ENCODE data around the gene RCAN3. TPM values are rescaled to one million over a fixed set of nuclear protein-coding genes. Genes with fewer than 3 reads are reported as not detected.
"Not testable (repeated sequence)": the region's sequence is repeated elsewhere in the genome, so short reads cannot be mapped to it uniquely, and the experiment has no call there.

RCAN3 gene
- total RNA-seq, 1 donor from 2014 or later = 5.1 TPM

GRCh38 chr1:24481843-24482610 is 20.6 kb upstream of the RCAN3 start:
- intact Hi-C loops (cut with DNase I) = no loop called here
- DNase-seq (ENCODE audit: low spot score) = no peak

- intact Hi-C loops (cut with DNase I) = no loop called here
- DNase-seq (ENCODE audit: low spot score) = no peak
These were observed 19.2 kb upstream of the RCAN3 start for GRCh38 chr1:24483441-24483840.

DNA sequence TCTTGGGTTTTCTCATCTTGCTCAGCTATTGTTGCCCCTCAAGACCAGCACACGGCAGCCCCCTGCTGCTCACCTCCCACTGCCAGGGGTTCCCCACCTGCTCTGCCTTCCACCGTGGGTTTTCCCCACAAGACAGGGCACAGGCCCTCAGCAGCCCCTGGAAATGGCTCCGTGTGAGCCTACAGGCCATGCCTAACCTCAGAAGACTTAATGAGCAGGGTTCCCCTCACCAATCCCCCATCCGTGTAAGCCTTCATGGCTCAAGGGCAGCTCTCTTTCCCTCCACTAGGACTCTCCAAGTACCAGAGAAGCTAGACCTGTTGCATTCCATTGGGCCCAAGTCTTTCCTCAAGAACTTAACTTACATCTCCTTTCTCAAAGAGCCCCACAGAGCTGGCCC is 18.4 kb upstream of the RCAN3 start:
- intact Hi-C loops (cut with DNase I) = no loop called here
- DNase-seq (ENCODE audit: low spot score) = no peak

DNA sequence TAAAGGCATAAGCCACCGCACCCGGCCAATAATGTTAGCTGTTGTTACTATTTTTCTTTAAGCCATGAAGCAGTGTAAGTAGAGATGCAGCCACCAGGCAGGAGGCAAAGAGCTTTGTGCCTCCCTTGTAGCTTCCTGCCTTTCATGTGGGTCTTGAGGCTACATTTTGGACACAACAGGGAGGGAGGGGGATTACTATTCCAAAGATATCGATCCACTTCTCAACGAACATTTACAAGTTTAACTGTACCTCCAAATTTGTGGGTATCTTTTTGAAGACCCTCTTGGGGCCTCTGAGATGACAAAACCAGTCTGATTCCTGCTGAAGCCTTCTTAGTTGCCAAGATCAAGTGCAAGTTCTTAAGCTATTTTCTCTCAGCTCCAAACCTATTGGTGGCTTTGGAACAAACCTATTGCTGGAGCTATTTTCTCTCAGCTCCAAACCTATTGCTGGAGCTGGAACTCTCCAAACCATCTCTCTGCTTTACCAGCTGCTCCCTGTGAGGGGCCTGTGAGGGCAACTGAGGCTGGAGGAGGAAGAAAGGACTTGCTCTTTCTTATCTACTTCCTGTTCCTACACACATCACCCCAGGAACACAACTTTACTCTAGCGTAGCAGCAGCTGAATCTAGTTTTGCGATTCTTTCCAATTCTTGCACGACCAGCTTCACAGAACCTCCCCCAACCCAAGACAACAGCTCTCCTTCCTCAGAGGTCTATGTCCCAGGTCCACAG is 16.1 kb upstream of the RCAN3 start:
- intact Hi-C loops (cut with DNase I) = no loop called here
- DNase-seq (ENCODE audit: low spot score) = no peak

DNA sequence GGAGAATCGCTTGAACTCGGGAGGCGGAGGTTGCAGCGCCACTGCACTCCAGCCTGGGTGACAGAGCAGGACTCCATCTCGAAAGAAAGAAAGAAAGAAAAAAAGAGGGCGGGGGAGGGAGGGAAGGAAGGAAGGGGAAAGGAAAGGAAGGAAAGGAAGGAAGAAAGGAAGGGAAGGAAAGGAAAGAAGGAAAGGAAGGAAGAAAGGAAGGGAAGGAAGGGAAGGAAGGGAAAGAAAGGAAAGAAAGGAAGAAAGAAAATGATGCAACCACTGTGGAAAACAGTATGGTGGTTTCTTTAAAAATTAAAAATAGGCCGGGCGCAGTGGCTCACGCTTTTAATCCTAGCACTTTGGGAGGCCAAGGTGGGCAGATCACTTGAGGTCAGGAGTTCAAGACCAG is 15.2 kb upstream of the RCAN3 start:
- DNase-seq (ENCODE audit: low spot score) = no peak
- intact Hi-C loops (cut with DNase I) = no loop called here

DNA sequence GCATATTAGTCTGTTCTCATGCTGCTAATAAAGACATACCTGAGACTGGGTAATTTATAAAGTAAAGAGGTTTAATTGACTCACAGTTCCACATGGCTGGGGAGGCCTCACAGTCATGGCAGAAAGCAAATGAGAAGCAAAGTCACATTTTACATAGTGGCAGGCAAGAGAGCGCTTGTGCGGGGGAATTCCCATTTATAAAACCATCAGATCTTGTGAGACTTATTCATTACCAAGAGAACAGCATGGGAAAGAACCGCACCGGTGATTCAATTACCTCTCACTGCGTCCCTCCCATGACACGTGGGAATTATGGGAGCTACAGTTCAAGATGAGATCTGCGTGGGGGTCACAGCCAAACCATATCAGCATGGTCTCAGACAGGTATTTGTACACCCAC is 14.5 kb upstream of the RCAN3 start:
- intact Hi-C loops (cut with DNase I) = not testable (repeated sequence)

GRCh38 chr1:24489674-24490073 is 13.0 kb upstream of the RCAN3 start:
- DNase-seq (ENCODE audit: low spot score) = no peak
- intact Hi-C loops (cut with DNase I) = no loop called here

More for the DNA sequence above, 14.5 kb upstream of the RCAN3 start:
- not testable (repeated sequence) for DNase-seq (ENCODE audit: low spot score)

DNA sequence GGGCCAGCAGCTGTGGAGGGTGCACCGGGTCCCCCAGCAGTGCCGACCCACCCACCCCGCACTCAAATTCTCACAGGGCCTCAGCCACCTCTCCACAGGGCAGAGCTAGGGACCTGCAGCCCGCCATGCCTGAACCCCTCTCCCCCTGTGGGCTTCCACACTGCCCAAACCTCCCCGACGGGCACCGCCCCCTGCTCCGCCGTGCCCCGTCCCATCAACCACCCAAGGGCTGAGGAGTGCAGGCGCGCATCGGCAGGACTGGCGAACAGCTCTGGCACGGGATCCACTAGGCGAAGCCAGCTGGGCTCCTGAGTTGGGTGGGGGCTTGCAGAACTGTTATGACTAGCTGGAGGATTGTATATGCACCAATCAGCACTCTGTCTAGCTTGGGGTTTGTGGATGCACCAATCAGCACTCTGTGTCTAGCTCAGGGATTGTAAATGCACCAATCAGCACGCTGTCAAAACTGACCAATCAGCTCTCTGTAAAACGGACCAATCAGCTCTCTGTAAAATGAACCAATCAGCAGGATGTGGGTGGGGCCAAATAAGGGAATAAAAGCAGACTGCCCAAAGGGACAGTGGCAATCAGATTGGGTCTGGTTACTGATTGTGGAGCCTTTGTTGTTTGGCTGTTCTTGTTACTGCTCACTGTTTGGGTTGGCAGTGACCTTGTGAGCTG is 12.4 kb upstream of the RCAN3 start:
- intact Hi-C loops (cut with DNase I) = no loop called here
- DNase-seq (ENCODE audit: low spot score) = no peak

DNA sequence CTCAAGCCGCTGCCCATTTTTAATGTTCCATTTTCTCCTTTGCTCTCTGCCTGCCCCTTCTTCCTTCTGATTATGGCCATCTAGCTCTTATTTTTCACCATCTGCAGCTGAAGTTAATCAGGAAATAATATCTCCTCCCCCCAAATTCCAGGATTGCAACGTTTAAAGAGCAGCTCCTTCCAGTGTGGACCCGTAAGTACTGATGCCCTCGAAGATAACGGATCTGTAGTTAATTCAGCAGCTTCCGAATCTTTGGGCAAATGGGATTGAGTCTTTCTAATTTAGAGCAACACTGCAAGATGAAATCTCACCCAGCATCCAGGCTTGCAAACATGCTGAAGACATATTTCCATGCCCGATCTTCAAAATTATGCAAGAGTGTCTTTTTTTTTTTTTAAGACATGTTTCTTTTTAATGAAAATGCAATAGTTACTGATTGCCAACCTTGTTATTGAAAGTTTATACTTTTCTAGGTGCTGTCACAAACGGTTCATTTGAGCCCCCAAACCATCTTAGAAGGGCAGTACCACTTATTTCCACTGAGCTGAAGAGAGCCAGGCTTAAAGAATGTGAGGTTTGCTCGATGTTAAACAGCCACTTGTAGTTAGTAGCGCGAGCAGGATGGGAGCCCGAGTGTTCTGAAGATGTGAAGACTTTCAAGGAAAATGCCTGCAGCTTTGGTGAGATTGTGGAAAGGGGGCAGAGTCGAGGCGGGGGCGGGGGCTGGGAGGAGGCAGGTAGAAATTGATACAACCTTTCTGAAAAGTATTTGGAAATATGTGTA is 10.9 kb upstream of the RCAN3 start:
- intact Hi-C loops (cut with DNase I) = no loop called here
- no peak for DNase-seq (ENCODE audit: low spot score)

GRCh38 chr1:24492935-24493334 is 9.7 kb upstream of the RCAN3 start:
- DNase-seq (ENCODE audit: low spot score); intact Hi-C loops (cut with DNase I): not testable (repeated sequence)

GRCh38 chr1:24493785-24494184 is 8.9 kb upstream of the RCAN3 start:
- intact Hi-C loops (cut with DNase I) = no loop called here
- DNase-seq (ENCODE audit: low spot score) = no peak

DNA sequence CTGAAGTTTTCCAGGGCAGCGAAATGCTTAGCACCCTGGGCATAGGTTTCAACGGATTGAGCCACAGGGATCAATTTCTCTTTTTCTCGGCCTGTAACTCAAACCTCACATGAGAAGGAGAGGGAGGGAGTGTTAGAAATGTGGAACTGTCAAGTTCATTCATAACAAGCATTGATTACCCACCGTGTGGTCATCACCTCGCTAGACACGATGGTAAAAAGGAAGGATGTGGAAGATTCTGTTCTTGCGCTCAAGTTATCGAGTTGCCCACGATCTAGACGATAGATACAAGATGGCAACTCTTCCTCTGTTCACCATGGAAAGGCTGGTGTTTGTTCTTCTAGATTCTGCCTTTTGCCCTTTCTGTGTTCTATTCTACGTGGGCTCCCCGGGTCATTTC is 4.0 kb upstream of the RCAN3 start:
- no peak for DNase-seq (ENCODE audit: low spot score)
- intact Hi-C loops (cut with DNase I) = no loop called here

- intact Hi-C loops (cut with DNase I) = loop anchor here (5.0 kb wide), 1 partner anchor 83 kb away; the partner anchor contains the start of gene NIPAL3
- no peak for DNase-seq (ENCODE audit: low spot score)
These were observed 2.1 kb upstream of the RCAN3 start for GRCh38 chr1:24500448-24501048.

DNA sequence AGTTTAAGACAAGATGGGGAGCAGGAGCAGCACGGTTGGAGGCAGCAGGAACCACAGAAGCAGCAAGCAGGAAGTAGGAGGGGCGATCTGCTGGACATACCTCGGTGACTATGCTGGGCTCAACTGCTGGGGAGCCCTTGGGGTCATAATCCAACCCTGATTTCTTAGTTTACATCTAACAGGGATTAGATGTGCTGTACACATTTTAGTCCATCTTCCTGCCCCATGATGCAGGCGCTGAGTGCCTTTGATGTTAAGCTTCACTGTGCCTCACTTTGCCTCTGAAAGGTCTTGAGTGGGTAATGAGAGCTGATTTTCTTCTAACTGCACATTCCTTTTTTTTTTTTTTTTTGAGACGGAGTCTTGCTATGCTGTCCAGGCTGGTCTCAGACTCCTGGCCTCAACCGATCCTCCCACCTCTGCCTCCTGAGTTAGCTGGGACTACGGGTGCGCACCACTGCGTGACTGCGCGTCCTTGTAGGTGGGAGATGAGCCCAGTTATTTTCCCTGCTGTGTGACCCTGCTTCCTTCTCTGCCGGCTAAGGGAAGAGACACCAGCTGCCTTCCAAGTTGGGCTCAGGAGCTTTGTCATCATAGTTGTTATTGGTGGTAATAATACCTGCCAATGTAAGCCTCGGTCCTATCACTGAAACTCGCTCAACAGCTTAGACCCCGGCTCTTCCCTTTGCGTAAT is 1.1 kb upstream of the RCAN3 start:
- no peak for DNase-seq (ENCODE audit: low spot score)
- intact Hi-C loops (cut with DNase I) = loop anchor here (5.0 kb wide), 1 partner anchor 84 kb away; the partner anchor contains the start of gene NIPAL3

GRCh38 chr1:24502065-24502708 is 449 bp upstream of the RCAN3 start:
- intact Hi-C loops (cut with DNase I) = loop anchor here (5.0 kb wide), 1 partner anchor 85 kb away; the partner anchor contains the start of gene NIPAL3
- DNase-seq (ENCODE audit: low spot score) = no peak

GRCh38 chr1:24503059-24503751 is 569 bp downstream of the RCAN3 start:
- intact Hi-C loops (cut with DNase I) = loop anchor here (5.0 kb wide), 1 partner anchor 86 kb away; the partner anchor contains the start of gene NIPAL3
- no peak for DNase-seq (ENCODE audit: low spot score)

DNA sequence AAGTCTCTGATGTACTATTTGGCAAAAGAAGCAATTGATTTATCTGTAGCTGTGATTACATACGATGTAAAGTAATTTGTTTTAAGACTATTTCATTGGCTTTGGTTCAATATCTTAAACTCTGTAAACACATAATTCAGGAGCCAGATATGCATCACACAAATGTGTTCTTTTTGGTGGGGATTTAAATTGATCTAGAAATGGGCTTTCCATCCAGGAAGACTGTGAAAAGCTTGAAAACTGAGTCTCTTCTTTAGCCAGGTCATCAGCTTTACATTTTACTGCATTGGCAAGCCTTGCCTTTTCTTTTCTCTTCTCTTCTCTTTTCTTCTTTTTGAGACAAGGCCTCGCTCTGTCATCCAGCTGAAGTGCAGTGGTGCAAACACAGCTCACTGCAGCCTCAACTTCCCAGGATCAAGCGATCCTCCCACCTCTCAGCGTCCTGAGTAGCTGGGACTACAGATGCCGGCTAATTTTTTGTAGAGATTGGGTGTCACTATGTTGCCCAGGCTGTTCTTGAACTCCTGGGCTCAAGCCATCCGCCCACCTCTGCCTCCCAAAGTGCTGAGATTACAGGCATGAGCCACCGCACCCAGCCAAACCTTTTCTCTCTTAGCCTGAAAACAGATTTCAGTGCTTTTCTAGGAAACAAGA is 1.4 kb downstream of the RCAN3 start:
- no peak for DNase-seq (ENCODE audit: low spot score)
- intact Hi-C loops (cut with DNase I) = loop anchor here (5.0 kb wide), 1 partner anchor 87 kb away; the partner anchor contains the start of gene NIPAL3

Measured in cardiac septum (tissue), 1 donor.